LHCN-M2 (cell line): Measurements from ENCODE around the gene ZSWIM5. TPM values are rescaled to one million over a fixed set of nuclear protein-coding genes. Genes with fewer than 3 reads are reported as not detected.
A peak's percentile ranks its signal among the peaks of the same experiment; 100 is the strongest.
"Not testable (repeated sequence)": the region's sequence is repeated elsewhere in the genome, so short reads cannot be mapped to it uniquely, and the experiment has no call there.

Experiments
- DNase-seq: peaks from one replicate; pipeline ENCODE4 v3.0.0-alpha.2; 2012; ENCODE audit warnings: low read depth
- polyA plus RNA-seq: library from polyadenylated mRNA; unstranded; fragments of >200 nt; gene quantifications from one replicate; pipeline ENCODE4 v1.2.1, GENCODE V29; 2012; ENCODE audit warnings: missing spikeins
- total RNA-seq: library from RNA; depleted of rRNA; stranded (reverse); fragments of >200 nt; gene quantifications from 2 replicates; pipeline ENCODE4 v1.2.3, GENCODE V29; 2014; rRNA removed

ZSWIM5 gene
- total RNA-seq = under 0.01 and 0.06 TPM in 2 replicates
- 0.02 TPM for polyA plus RNA-seq

DNA sequence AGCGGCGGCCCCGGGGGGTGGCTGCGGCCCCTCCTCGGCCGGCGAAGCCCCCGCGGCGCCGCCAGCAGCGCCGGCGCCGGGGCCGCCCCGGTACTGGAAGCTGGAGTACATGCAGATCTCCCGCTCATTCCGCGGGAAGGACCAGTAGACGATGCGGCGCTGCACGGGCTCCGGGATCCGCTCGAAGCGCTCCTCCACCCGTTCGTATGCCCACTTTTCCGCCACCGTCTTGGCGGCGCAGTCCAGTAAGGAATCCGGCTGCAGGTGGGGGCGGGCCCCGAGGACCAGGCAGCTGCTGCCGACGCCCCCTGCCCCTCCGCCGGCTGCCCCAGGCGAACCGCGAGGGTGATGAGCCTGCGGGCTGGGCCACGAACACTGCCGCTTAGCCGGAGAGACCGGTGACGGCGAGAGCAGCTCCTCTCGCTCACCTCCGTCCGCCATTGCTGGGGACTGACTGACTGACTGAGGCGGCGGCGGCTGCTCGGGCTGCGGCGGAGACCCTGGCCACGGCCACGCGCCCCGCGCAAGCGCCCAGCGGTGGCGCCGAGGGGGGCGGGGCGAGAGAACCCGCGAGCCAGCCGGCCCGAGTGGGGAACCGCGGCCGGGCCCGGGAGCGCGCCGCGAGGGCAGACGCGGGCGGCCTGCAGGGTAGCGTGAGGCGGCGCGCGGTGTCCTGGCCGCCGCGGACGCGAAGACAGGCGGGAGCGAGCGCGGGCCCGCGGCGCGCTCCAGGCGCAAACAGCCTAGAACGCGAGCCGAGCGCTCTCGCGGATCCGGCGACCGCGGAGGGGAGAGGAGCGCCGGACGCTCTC is at the start of gene ZSWIM5:
Gene ZSWIM5 (minus strand): TSS at position 696 of the 812 bp plus-strand sequence. CDS start 255 bp downstream, at position 441.
- peak; percentile 7 for DNase-seq

DNA sequence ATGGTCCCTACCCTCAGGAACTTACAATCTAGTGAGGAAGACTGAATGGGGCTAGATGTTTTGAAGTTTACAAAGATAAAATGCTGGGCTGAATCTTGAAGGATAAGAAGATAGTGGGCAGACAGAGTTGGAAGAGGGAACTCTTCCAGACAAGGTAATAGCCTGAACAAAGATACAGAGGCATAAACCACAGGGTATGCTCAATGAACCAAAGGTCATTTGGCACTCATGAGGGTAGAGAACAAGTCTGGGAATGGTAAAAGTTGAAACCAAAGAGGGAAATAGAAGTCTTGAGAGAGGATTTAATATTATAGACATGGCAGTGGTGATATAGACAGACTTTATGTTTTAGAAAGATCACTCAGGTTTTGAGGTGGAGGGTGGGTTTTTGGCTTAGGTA is 48.1 kb upstream of the ZSWIM5 start:
- no peak for DNase-seq

DNA sequence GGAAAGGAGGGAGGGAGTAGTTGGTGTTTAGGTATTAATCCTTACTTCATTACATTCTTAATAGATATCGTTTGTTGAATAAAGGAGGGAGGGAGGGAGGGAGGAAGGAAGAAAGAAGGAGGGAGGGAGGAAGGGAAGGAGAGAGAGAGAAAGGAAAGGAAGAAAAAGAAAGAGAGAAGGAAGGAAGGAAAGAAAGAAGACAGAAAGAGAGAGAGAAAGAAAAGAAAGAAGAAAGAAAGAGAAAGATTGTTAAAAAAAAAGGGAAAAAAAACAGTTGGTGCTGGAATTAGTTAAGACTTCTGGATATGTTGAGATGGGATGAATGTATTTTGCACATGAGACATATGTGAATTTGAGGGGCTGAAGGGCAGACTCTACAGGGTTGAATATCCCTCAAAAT is 44.1 kb upstream of the ZSWIM5 start:
- DNase-seq = no peak

DNA sequence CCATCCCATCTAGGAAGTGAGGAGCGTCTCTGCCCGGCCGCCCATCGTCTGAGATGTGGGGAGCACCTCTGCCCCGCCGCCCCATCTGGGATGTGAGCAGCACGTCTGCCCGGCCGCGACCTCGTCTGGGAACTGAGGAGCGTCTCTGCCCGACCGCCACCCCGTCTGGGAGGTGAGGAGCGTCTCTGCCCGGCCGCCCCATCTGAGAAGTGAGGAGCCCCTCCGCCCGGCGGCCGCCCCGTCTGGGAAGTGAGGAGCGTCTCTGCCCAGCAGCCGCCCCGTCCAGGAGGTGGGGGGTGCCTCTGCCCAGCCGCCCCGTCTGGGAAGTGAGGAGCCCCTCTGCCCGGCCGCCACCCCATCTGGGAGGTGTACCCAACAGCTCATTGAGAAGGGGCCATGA is 41.6 kb upstream of the ZSWIM5 start:
- DNase-seq = not testable (repeated sequence)

DNA sequence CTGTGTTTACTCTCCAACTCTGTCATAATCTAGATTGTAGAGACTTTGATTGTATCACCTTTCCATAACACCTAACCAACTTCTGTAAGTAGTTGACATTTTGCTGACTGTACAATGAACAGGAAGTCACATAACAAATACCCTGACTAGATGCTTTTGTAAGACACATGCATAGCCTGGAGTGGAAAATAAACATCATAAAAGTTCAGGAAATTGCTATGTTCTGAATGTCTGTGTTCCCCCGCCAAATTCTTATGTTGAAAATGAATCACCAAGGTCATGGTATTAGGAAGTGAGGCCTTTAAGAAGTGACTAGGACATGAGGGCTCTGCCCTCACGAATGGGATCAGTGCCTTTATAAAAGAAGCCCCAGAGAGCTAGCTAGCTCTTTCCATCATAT is 40.4 kb upstream of the ZSWIM5 start:
- DNase-seq = peak; percentile 36

DNA sequence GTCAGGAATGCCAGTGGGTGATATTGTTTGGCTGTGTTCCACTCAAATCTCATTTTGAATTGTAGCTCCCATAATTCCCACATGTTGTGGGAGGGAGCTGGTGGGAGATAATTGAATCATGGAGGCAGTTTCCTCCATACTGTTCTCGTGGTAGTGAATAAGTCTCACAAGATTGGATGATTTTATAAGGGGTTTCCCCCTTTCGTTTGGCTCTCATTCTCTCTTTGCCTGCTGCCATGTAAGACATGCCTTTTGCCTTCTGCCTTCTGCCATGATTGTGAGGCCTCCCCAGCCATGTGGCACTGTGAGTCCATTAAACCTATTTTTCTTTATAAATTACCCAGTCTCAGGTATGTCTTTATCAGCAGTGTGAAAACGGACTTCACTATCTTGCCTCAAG is 40.0 kb upstream of the ZSWIM5 start:
- not testable (repeated sequence) for DNase-seq

DNA sequence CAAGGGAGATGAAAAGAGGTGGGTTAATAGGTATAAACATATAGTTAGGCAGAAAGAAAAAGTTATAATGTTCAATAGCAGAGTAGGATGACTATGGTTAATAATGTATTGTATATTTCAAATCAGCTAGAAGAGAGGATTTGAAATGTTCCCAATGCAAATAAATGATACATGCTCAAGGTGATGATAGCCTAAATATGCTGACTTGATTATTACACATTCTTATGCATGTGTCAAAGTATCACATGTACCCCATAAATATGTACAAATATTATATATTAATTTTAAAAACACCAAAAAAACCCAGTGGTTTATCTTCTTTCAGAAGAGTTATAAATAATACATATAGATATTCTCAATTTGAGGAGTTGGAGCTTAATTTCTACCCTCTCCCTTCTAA is 38.3 kb upstream of the ZSWIM5 start:
- no peak for DNase-seq

DNA sequence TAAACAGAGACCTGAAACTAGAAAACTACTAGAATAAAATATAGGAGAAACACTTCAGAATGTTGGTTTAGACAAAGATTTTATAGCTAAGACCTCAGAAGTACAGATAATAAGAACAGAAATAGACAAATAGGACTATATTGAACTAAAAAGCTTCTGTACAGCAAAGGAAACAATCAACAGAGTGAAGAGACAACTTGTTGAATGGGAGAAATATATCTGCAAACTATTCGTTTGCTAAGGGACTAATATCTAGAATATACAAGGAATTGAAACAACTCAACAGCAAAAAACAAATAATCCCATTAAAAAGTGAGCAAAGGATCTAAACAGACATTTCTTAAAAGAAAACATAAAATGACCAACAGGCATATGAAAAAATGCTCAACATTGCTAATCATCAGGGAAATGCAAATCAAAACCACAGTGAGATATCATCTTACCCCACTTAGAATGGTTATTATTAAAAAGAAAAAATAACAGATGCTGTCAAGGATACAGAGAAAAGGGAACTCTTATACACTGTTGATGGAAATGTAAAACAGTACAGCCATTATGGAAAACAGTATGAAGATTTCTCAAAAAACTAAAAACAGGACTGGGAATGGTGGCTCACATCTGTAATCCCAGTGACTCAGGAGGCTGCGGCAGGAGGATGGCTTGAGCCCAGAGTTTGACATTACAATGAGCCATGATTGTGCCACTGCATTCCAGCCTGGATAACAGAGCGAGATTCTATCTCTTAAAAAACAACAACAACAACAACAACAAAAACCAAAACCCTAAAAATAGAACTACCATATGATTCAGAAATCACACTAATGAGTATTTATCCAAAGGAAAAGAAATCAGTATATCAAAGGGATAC is 37.3 kb upstream of the ZSWIM5 start:
- DNase-seq = peak; percentile 12

DNA sequence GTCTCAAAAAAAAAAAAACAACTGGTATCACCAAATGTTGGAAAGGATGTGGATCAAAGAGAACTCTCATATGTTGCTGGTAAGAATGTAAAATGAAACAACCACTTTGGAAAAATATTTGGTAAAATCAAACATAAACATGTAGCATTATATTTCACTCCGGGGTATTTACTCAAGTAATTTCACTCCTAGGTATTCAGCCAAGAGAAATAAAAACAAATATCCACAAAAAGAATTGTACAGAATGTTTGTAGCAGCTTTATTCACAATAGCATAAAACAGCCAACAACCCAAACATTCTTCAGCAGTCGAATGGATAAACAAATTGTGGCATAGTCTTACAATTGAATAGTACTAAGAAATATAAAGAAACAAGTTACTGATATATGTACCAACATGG is 32.4 kb upstream of the ZSWIM5 start:
- no peak for DNase-seq

DNA sequence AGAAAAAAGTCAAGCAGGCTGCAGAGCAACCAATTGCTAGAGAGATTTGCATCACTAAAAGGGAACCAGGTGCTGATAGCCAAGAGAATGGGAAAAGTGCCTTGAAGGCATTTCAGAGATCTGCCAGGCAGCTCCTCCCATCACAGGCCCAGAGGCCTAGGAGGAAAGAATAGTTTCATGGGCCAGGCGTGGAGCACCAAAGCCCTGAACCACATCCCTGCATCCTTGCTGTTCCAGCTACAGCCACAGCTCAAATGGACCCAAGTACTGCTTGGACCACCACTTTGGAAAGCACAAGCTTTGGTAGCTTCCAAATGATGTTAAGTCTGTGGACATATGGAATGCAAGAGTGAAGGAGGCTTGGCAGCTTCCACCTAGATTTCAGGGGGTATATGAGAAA is 29.7 kb upstream of the ZSWIM5 start:
- no peak for DNase-seq

DNA sequence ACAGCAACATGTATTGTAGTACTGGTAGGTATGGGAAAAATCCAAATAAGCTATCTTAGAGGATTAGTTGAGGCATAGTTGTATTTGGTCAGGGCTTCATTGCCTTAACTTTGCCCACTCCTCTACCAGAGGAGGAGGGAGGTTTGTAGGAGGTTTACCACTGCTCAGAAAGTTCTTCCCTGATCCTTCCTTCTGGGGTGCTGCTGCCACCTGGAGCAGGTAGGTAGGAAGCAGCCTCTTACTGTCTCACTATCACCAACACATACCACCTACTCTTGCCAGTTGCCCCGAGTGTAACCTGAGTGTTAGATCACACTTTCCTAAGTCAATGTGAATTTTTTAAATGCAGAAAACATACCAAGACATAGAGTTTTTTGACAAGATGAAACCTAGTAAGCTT is 24.1 kb upstream of the ZSWIM5 start:
- no peak for DNase-seq

DNA sequence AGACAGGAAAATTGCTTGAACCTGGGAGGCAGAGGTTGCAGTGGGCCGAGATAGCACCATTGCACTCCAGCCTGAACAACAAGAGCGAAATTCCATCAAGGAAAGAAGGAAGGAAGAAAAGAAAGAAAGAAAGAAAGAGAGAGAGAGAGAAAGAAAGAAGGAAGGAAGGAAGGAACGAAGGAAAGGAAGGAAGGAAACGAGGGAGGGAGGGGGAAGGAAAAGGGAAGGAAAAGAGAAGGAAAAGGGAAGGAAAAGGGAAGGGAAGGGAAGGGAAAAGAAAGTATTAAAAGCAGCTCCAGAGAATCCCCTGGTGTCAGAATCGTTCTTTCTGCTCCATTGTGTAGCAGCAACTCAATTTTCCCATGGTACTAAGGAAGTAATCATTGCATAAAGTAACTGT is 19.2 kb upstream of the ZSWIM5 start:
- no peak for DNase-seq

DNA sequence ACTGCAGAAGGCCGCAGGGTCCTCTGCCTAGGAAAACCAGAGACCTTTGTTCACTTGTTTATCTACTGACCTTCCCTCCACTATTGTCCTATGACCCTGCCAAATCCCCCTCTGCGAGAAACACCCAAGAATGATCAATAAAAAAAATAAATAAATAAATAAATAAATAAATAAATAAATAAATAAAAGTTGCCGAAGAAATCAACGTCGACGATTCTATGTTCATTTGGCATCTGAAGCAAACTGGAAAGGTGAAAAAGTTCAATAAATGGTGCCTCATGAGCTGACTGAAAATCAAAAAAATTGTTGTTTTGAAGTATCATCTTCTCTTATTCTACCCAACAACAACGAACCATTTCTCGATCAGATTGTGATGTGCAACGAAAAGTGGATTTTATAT is 17.3 kb upstream of the ZSWIM5 start:
- DNase-seq = not testable (repeated sequence)

DNA sequence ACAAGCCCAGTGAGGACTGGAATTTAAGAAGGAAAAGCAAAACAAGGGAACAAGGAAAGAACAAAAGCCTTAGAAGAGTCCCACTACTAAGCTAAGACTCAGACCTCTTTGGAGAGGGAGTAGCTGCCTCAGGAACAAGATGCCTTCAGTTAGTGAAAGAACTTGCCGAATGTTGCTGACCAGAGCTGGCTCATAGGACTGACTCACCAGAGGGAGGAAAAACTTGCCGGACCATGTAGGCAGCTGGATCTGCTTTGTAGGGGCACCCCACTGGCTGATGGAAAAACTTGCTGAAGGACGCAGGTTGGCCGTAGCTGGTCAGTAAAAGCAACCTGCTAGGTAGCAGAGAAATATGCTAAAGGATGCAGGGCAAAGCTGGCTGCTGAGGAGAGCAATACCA is 15.3 kb upstream of the ZSWIM5 start:
- DNase-seq = no peak

DNA sequence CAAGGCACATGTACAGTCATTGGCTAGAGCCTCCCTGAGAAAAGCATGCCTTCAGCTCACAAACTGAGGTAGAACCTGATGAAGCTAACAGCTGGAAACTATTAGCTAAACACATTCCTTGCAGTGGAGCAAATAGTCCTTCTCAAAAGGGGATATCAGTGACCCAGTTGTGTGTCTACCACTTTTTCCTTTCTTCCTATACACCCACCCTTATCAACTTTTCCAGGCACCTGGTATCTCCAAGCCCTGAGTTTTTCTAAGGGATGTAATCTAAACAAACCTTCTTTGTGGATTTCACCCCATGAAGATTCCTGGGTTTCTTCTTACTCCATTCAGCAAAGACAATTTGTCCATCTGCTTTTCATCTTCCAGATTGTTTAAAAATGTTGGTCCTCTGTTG is 10.5 kb upstream of the ZSWIM5 start:
- DNase-seq = no peak

DNA sequence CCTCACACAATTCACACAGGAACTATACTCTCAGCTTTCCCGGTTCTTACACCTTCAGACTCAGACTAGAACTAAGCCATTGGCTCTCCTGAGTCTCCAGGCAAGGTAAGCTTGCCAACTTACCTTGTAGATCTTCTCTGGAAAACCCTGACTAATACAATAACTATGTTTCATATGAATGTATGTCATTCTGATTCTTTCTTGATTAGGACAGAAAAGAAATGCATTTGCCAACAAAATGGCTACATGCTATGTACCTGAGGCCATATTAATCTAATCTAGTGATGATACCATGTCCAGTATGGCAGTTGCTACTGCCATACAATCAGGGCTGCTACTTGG is 9.8 kb upstream of the ZSWIM5 start:
- no peak for DNase-seq

DNA sequence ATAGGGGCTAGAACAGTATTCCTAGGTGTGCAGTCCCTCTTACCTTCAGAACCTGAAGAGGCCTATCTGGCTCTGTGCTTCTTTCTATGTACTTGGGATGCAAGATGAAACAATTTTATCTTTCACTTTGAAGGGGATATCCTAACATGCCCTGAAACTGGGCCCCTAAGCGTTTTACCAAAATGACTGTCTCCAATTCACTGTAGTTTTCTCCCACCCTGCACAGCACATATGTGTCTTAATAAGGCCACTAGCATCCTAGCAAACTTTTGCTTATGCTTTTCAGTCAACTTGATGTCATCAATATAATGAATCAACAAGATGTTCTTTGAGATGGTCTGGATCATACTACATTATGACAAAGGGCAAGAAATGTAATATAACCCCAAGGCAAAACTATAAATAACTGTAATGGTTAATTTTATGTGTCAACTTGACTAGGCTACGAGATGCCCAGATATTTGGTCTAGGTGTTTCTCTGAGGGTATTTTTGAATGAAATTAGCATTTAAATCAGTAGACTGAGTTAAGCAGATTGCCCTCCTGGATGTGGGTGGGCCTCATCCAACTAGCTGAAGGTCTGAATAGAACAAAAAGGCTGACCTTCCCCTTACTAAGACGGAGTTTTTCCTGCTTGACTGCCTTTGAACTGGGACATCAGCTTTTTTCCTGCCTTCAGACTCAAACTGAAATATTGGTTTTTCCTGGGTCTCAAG is 9.2 kb upstream of the ZSWIM5 start:
- no peak for DNase-seq

DNA sequence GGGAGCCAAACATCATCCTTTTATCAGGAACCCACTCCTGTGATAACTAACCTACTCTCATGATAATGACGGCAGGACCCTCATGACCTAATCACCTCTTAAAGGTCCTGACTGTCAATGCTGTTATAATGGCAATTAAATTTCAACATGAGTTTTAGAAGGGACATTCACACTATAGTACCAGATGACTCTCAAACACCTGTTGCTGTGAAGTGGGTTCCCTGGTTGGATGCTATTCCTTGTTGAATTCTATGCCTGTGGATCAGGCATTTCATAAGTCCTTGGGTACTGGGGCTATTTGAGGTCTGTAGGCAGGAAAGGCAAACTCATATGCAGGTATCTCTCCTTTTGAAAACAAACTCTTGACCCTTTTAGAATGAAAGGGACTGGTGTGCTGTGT is 7.5 kb upstream of the ZSWIM5 start:
- DNase-seq = no peak

DNA sequence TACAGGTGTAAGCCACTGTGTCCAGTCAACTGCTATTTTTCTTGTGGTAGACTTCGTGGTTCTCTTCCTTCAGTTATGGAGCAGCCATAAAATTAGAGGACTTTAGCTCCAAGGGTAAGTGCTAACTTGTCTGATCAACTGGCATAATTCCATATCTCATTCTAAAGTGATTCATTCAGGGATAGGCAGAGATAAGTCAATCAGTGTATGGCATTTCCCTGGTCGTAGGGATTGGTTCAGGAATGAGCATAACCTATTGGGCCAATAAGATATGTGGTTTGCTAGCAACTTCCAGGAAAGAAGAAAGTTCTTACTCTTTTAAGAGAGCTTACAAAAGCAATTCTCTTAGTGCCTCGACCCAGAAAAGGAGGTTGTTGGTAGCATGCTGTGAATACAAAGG is 4.7 kb upstream of the ZSWIM5 start:
- DNase-seq = no peak

DNA sequence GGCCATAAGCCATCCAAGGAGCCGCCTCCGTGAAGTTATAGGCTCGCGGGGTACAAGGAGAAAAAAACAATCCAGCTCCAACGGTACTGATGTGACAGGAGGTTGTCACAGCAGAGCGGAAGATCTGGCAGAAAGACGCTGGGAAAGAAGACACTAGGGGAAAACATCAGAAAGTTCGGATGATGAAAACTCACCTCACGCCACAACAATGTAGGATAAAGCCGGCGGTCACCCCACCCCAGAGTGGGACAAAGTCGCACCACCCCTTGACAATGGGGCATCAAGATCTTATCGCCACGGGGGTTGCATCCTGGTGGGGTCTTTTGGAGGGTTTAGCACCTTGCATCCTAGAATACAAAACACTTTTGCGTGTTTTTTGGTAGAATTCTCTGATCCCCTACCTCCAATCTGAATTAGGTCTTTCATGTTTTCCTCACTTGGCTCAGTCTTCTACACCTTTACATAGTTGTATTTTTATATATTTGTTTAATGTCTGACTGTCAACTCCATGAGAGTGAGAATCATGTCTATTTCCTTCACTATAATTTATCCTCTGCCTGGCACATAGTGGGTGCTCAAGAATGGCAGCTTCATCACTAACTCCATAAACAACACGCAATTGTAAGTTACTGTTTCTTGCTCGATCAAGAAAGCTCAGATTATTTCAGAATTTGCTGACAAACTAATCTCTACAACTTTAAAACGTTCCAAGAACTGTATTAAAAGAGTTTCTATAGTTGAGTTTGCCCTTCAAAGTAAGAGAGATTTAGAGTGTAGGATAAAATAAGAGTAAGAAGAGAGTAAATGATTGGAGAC is 611 bp upstream of the ZSWIM5 start:
- DNase-seq = no peak
